HG03159 (cell line): Measurements from ENCODE around the gene RNF214.
"Not testable (repeated sequence)": the region's sequence is repeated elsewhere in the genome, so short reads cannot be mapped to it uniquely, and the experiment has no call there.

Source experiments
- ATAC-seq: cut with Tn5 transposase; IDR thresholded peaks from one replicate; pipeline ENCODE4 v1.9.1; 2021; ENCODE audit warnings: mild to moderate bottlenecking, moderate library complexity; ENCODE audit not compliant: unreplicated experiment

The RNF214 gene

DNA sequence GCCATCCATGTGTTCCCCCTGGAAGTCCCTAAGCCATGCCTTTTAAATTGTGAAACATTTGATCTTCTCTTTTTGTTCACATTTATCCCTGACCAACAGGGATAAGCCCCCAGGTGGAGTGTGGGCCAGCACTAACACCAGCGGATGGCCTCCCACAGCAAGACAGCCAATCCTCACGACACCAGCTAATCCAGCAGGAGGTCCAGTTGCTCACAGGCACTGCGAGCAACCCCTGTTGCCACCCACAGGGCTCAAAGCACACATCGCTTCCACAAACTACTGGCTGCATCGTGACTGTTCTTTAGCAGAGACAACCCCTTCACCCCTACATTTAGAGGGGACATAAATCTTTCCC, 2.6 kb upstream of the RNF214 start:
- no peak for ATAC-seq

DNA sequence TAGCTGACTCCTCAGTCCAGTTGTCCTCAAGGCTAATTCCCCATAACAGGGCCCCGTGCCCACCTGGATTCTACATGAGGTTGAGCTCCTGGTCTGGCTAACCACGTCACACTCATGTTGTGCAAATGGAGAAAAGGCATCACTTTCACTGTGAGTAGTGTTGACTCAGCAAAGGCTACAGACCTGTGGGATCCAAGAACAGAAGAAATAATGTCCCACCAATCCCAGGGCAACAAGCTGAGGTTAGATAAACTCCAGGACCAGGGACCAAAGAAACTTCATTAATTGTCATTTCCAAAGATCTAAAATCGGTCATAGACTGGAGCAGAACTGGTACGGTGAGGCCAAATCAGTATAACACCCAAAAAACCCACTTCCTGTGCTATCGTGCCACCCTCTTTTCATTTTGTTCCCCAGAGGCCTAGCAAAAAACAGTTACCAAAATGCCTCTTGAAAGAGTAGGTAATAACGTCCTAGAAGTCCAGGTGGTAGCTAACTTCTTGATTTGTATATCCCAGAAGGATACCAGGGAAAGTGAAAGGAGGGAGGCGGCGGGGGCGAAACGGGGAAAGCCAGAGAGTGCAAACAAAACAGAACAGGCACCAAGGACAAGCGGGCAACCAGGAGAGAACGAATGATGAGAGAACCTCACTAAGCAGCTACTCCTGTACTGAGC, 2.0 kb upstream of the RNF214 start:
- no peak for ATAC-seq

DNA sequence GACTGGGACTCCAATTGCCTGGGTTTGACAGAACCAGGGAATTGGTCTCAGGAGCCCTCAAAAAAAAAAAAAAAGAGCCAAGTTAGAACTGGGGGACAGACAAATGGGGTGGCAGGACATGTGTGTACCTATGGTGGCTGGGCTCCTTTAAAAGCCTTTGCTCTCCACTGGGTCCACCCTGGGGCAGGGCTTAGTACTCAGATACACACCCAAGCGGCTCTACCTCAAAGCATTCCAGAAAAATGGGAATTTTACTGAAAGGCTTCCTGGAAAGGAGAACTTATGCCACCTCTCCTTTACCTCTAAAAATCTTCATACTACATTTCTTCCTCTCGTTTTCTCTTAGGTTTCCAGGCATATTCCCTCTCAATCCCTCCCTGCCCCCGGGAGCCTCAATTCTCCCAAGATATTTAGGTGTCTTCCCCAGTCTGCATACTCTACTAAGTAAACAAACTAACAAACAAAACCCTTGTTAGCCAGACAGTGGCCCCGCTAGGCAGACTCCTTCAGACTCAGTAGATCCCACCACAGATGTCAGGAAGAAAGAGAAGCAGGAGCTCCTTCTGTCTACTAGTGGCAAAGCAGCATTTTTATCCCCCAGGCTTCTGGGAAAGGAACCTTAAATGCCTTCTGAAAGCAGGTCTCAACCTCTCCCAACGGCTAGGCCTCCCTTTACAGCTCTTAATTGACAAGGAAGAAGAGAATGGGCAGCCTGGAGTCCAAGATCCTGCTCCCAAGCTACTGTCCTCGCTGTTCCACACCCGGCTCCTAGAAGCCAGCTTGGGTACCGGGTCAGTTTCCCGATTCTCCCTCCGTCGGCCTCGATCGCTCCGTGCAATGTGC, 1.3 kb upstream of the RNF214 start:
- ATAC-seq = no peak

DNA sequence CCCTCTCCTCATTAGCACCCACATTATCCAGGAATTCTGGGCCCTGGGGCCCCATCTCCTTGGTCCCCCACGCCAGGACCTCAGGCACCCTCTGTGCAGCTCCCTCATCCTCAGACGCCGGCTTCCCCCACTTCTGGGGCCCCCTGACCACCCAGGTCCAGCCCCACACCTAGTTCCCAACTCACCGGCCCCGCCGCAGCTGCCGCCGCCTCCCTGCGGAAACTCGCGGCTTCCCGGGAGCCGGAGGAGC, 704 bp upstream of the RNF214 start, which contains the start of gene PCSK7:
PCSK7 (minus strand) TSS at position 232 of the 250 bp plus-strand sequence. CDS start 2,229 bp downstream, outside the sequence.
- ATAC-seq = no peak

DNA sequence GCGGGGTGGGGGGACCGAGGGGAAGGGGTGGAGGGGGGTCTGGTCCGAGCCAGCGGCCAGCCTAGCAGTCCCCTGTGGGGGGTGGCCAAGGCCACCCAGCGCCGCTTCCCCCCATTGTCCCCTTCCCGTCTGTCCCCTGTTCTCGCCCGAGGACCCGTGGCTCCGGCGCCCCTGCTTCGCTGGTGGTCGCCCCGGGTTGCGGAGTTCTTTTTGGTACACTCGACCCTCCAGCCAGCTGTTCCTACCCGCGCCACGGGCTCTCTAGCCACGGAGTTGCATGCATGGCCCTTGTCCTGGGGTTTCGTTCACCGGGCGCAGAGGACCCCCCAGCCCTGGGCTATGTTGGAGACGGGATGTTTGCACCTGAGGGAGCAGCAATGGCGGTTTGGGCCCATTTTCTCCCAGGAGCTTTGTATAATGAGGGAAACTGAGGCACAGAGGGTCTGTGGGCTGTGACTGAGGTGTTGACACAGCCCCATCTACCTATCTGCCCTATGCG, 489 bp downstream of the RNF214 start:
- no peak for ATAC-seq

DNA sequence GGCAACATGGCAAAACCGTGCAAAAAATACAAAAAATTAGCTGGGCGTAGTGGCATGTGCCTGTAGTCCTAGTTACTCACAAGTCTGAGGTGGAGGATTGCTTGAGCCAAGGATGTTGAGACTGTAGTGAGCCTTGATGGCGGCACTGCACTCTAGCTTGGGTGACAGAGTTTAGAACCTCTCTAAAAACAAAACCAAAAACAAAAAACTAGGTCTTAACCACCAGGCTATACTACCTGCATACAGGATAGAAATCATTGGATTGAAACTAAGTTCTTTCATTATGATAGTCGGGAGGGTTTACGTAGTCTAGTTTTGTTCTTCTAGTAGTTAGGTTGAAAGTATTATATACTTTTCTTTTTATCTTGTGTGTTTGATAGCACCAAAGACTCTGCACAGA, 5.8 kb downstream of the RNF214 start:
- no peak for ATAC-seq

DNA sequence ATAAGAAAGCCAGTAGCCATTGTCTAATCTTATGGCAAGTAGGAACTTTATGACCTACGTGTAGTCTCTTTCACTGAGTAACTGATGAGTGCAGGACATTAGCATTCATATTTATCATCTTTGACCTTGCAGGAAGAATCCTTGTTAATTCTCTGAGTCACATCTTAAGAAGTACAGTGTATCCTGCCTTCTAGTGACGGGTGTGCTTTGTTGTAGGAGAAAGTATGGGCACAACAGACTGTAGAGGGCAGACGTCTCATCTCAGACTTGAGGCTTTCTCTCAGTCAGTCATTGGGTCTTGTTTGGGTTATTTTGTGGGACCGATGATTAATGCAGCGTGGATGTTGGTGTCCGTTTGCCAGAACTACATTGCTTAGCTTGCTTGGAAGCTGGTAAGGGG, 6.8 kb downstream of the RNF214 start:
- ATAC-seq = no peak

DNA sequence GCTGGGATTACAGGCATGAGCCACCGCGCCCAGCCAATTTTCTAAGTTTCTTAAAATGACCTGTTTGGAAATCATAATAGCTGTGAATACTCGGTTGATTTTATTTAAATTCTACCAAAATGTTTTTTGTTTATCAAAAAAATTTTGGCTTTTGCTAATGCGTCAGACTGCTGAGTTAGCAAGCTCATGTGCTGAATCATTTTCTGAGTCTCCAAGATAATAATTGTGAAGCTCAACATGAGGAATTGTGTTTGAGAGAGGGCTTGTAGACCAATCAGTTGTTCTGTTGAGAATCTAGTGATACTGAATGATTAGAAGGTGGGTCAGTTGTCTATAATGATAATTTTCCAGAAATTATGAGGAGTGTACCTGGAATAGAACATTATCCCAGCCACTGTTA, 15.9 kb downstream of the RNF214 start:
- no peak for ATAC-seq

DNA sequence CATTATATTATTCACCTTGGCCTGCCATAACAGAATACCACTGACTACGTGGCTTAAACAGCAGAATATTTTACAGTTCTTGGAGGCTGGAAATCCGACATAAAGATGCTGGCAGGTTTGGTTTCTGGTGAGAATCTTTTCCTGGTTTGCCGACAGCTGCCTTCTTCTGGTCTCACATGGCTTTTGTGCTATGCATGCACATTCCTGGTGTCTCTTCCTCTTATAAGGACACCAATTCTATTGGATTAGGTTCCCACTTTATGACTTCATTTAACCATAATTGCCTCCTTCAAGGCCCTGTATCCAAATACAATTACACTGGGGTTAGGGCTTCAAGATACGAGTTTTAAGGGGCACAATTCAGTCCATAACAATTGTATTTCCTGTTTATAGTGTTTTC, 17.1 kb downstream of the RNF214 start:
- no peak for ATAC-seq

DNA sequence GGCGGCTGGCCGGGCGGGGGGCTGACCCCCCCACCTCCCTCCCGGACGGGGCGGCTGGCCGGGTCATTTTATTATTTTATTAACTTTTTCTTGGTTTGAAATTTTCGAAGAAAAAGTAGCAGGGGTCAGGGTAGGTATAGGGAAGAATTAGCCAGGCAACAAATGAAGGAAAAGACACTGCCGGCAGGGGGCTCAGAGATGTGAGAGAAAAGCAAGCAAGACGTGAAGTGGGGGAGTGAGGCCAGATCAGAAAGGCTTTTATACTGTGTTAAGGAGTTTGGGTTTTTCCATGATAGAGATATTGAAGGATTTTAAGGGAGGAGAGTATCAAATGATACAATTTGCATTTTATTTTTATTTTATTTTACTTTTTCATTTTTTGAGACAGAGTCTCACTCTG, 19.0 kb downstream of the RNF214 start:
- ATAC-seq = no peak

DNA sequence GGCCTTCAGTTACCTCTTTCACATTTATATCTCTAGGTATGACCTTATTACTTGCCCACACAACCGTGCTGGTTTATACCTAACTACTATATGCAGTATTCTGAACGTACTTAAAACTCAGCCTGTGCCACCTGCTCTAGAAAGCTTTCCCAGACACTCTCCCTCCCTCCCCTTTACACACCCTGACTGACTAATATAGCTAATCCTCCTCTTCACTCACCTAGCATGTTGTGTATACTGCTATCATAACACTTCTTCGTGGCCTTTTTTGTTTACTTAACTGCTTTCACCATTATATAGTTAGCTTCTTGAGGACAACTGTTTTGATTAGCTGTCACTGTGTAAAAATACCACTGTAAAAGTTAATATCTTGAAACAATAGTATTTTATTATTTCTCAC, 23.5 kb downstream of the RNF214 start:
- ATAC-seq = no peak

DNA sequence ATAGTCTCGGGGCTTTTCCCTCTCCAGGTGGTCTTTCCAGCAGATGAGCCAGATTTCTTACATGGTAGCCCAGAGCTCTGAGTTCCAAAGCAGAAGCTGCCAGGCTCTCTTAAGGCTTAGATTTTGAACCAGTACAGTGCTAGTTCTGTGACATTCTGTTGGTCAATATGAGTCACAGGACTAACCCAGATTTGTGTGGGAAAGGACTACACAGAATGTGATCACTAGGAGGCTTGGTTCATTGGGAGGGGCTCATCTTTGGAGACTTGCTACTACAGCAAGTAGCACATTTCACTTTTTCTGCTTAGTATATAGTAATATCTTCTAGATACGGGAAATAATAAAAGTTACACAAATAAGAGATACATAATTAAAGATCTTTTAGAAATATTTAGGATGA, 24.1 kb downstream of the RNF214 start:
- no peak for ATAC-seq

DNA sequence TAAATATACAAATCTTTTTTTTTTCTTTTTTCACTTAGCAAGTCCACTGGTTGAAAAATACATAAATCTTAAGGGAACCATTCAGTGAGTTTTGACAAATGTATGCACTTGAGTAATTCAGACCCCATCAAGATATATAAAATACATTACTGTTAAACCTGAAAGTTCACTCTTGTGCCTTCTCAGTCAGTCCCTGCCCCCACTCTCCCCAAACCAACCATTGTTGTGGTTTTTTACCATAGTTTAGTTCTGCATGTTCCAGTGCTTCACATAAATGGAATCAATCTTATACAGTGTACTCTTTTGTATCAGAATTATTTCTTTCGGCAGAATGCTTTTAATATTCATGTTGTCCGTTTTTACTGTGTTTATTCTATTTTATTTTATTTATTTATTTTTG, 26.1 kb downstream of the RNF214 start:
- no peak for ATAC-seq

DNA sequence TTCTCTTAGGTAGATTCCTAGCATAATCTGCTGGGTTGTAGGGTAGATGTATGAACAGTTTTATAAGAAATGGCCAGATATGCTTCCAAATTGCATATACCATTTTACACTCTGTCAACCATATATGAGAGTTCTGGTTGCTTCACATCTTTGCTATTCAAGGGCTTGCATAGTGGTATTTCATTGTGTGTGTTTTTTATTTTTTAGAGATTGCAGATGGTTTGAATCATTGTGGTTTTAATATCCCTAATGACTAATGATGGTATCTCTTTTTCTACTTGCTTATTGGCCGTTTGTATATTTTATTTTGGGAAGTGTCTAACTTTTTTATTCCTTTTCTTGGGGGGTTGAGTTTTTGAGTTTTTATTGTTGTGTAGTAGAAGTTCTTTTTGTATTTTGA, 26.9 kb downstream of the RNF214 start:
- no peak for ATAC-seq

DNA sequence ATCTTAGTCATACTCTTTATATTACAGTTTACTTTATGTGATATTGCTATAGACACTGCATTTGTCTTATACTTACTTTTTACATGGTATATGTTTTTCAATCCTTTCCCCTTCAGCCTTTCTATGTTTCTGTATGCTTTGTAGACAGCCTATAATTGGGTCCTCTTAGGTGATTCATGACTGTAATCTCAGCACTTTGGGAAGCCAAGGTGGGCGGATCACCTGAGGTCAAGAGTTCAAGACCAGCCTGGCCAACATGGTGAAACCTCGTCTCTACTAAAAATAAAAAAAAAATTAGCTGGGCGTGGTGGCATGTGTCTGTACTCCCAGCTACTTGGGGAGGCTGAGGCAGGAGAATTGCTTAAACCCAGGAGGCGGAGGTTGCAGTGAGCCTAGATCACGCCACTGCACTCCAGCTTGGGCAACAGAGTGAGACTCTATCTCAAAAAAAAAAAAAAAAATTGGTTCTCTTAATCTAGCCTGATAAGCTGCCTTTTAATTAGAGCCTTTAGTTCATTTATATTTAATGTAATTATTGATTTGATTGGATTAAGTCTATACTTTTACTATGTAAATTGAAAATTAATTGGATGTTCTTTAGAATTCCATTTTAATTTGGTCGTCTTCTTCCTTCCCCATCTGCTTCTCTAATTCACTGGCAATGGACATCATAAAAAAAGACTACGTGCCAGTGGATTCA, 32.3 kb downstream of the RNF214 start:
- ATAC-seq = not testable (repeated sequence)

DNA sequence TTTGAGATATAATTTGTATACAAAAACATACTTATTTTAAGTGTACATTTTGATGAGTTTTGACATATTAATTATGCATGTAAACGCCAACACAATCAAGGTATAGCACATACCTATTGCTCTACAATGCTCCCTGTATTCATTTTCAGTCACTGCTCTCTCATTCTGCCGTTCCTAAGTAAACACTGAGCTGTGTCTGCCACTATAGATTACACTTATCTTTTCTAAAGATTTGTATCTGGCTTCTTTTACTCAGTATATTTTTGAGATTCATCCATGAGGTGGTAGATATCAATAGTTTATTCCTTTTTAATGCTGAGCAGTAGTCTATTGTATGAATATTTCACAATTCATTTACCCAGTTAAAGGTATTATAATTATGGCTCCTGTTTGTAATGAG, 33.3 kb downstream of the RNF214 start:
- ATAC-seq = no peak

DNA sequence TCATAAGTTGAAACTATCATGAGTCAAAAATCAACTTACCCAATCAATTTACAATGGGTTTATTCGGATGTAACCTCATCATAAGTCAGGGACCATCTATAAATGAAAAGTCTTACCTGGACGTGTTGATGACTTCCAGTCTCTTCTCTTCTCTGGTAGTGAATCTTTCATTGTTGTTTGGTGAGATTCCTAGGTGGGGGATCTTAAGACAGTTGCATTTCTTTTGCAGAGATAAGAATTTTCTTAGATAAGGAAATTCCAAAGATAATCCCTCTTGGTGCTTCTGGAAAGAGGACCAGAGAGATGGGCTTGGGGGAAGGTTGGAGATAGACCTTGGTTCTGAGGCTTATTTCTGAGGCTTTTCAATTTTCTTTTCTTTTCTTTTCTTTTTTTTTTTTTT, 37.4 kb downstream of the RNF214 start:
- ATAC-seq = no peak

DNA sequence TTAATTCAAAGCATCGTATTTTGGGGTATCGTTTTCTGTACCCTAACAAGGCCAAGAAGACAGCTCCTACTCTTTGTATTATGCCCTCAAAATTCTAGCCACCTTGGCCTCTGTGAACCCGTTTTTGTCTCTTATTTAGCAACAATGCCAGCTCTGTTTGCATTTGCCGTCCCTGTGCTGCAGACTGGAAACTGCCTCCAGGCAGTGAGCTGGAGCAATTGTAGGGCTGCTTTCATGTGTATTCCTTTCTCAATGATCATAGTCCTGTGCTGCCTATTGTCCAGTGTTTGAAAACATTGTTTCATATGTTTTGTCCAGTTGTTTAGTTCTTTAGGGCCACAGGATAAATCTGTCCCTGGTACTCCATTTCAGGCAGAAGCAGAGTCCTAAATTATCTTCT, 38.7 kb downstream of the RNF214 start:
- ATAC-seq = no peak

DNA sequence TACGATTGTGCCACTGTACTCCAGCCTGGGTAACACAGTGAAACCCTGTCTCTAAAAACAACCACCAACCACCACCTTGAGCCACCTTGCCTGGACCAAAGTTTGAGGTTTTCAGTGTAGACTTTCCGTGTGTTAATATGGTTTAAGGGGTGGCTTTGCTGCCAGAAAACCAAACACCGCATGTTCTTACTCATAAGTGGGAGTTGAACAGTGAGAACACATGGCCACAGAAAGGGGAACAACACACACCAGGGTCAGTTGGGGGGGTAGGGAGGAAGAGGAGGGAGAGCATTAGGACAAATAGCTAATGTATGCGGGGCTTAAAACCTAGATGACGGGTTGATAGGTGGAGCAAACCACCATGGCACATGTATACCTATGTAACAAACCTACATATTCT, 39.7 kb downstream of the RNF214 start:
- ATAC-seq = not testable (repeated sequence)

DNA sequence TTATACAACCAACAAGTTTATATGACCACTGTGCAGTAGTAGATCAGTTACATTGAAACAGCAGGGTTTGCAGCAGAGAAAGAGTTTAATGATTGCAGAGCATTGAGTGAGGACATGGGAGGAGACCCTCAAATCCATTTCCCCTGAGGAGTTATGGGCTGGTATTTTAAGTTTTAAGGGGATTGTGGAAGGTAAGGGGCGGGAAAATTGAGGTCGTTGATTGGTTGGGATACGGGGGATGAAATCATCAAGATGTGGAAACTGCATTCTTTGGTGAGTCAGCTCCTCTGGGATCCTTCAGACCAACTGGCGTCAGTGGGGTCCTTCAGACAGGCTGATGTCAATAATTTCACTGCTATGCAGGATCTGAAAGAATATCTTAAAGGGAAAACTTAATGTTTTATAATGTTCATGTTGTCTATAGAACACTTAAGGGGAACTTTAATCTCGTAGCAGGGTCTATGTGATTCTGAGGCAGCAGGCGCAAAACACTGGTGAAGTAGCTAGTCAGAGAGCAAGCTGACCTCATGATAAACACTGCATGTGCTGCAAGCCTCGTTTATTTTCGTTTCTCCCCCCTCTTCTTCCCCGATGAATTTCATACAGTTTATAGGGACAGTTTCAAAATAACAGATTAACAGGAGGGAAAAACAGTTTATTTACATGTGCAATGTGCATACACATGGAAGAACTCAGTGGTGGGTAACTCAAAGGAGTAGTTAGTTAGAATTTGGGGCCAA, 41.2 kb downstream of the RNF214 start:
- ATAC-seq = no peak

DNA sequence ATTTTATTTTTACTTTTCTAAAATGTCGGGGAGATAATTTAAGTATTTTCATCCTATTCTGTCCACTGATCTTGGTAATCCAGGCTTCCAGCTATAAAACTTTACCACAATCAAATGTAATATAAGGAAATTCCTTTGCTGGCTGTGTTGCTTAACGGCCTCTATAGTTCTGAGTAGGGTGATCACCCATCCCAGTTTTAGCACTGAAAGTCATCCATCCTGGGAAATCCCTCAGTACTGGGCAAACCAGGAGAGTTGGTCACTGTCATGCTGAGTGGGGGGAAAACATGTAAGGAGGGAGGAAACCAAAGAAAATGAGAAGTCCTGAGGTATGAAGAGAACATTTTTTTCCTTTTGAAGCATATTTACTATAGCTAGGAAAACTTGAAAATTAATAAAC, 45.9 kb downstream of the RNF214 start:
- no peak for ATAC-seq
